SK-N-SH treated with all-trans-retinoic acid at 6 μM for 48 hours (cell line): ENCODE data around the gene MYO5C.

Source experiments
- BACH2 ChIP-seq: fragments of 250-450 bp; sonication (Bioruptor Pico); IDR thresholded peaks from 2 replicates; pipeline ENCODE4 v1.9.0; 2021; ENCODE audit warnings: mild to moderate bottlenecking, borderline replicate concordance
- CSRNP3 ChIP-seq: fragments of 250-450 bp; sonication (Bioruptor Pico); IDR thresholded peaks from 2 replicates; pipeline ENCODE4 v1.5.1; 2021; ENCODE audit warnings: mild to moderate bottlenecking, moderate library complexity
- PPARA ChIP-seq: fragments of 250-450 bp; sonication (Bioruptor Pico); IDR thresholded peaks from 2 replicates; pipeline ENCODE4 v1.5.0; 2020; ENCODE audit warnings: mild to moderate bottlenecking, borderline replicate concordance
- ZFP3 ChIP-seq: fragments of 250-450 bp; sonication (Bioruptor Pico); IDR thresholded peaks from 2 replicates; pipeline ENCODE4 v1.5.0; 2020; ENCODE audit warnings: mild to moderate bottlenecking, moderate library complexity
- TF ChIP-seq, protein P1 (sequence below): fragments of 250-450 bp; sonication (Bioruptor Pico); IDR thresholded peaks from 2 replicates; pipeline ENCODE4 v1.8.0; 2020; ENCODE audit warnings: mild to moderate bottlenecking, moderate library complexity, borderline replicate concordance
- TF ChIP-seq, protein P2 (sequence below): fragments of 250-450 bp; sonication (Bioruptor Pico); IDR thresholded peaks from 2 replicates; pipeline ENCODE4 v1.8.0; 2021; ENCODE audit warnings: low read depth, mild to moderate bottlenecking, moderate library complexity, borderline replicate concordance

GRCh38 chr15:52224211-52224610 is 71.4 kb downstream of the MYO5C start:
- TF ChIP-seq, protein P1, sequence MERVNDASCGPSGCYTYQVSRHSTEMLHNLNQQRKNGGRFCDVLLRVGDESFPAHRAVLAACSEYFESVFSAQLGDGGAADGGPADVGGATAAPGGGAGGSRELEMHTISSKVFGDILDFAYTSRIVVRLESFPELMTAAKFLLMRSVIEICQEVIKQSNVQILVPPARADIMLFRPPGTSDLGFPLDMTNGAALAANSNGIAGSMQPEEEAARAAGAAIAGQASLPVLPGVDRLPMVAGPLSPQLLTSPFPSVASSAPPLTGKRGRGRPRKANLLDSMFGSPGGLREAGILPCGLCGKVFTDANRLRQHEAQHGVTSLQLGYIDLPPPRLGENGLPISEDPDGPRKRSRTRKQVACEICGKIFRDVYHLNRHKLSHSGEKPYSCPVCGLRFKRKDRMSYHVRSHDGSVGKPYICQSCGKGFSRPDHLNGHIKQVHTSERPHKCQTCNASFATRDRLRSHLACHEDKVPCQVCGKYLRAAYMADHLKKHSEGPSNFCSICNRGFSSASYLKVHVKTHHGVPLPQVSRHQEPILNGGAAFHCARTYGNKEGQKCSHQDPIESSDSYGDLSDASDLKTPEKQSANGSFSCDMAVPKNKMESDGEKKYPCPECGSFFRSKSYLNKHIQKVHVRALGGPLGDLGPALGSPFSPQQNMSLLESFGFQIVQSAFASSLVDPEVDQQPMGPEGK (CRISPR knock-in tag) = no peak
- TF ChIP-seq, protein P2, sequence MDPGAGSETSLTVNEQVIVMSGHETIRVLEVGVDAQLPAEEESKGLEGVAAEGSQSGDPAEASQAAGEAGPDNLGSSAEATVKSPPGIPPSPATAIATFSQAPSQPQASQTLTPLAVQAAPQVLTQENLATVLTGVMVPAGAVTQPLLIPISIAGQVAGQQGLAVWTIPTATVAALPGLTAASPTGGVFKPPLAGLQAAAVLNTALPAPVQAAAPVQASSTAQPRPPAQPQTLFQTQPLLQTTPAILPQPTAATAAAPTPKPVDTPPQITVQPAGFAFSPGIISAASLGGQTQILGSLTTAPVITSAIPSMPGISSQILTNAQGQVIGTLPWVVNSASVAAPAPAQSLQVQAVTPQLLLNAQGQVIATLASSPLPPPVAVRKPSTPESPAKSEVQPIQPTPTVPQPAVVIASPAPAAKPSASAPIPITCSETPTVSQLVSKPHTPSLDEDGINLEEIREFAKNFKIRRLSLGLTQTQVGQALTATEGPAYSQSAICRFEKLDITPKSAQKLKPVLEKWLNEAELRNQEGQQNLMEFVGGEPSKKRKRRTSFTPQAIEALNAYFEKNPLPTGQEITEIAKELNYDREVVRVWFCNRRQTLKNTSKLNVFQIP (CRISPR knock-in tag) = no peak
- no peak for TF ChIP-seq PPARA (CRISPR knock-in tag)
- no peak for TF ChIP-seq ZFP3
- TF ChIP-seq CSRNP3 = no peak
- TF ChIP-seq BACH2 = no peak
